ENCODE data around the gene INPP5J. TPM values are rescaled to one million over a fixed set of nuclear protein-coding genes. Genes with fewer than 3 reads are reported as not detected.

The INPP5J gene
- total RNA-seq, 3 donors from 2014 or later = 21.3 to 44.0 (median 24.1) TPM

GRCh38 chr22:31136155-31136554 is 13.4 kb downstream of the INPP5J start:
- Histone ChIP-seq H3K4me3 (no peak overlapping the region), H3K9me3 (no peaks in the 10 kb centered on the region), H3K4me1 (ENCODE audit: low read depth) (no peaks in the 10 kb centered on the region), H3K36me3 (ENCODE audit: low read depth) (no peaks in the 10 kb centered on the region)
- ATAC-seq (no peak), DNase-seq (no peak)
- TF ChIP-seq CTCF (IDR thresholded peaks at IDR 0.05) = no peak
- intact Hi-C loops (cut with DNase I, micrococcal nuclease) = no loop called here

DNA sequence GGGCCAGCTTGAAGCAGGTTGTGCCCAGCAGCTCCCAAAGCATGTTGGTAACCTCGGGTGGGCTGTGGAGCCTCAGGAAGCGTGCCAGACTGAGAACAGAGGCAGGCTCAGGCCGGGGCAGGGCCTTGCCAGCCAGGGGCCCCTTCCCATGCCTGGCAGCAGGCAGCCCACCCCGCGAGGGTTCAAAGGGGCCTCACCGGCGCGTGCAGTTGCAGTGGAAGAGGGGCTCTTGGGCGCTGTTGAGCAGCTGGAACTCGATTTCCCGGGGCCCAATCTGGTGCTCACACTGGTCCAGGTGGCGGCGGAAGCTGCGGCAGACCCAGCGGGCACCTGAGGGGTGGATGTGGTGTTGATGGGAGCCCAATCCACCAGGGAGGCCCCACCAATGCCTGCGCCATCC is 13.9 kb downstream of the INPP5J start:
- DNase-seq (no peak), ATAC-seq (no peak)
- intact Hi-C loops (cut with DNase I, micrococcal nuclease) = no loop called here

GRCh38 chr22:31137721-31138120 is 15.0 kb downstream of the INPP5J start:
- no peak for TF ChIP-seq CTCF (IDR thresholded peaks at IDR 0.05)
- ATAC-seq (no peak), DNase-seq (no peak)
- intact Hi-C loops (cut with DNase I, micrococcal nuclease) = no loop called here
- no peak overlapping the region for H3K4me3 ChIP-seq
- no peaks in the 10 kb centered on the region for H3K9me3 ChIP-seq
- H3K4me1 ChIP-seq (ENCODE audit: low read depth) = no peaks in the 10 kb centered on the region
- no peaks in the 10 kb centered on the region for H3K36me3 ChIP-seq (ENCODE audit: low read depth)

More for the DNA sequence above, 13.9 kb downstream of the INPP5J start:
- TF ChIP-seq CTCF (IDR thresholded peaks at IDR 0.05) = no peak
- Histone ChIP-seq H3K4me1 (ENCODE audit: low read depth) (no peaks in the 10 kb centered on the region), H3K4me3 (no peak overlapping the region), H3K9me3 (no peaks in the 10 kb centered on the region), H3K36me3 (ENCODE audit: low read depth) (no peaks in the 10 kb centered on the region)

DNA sequence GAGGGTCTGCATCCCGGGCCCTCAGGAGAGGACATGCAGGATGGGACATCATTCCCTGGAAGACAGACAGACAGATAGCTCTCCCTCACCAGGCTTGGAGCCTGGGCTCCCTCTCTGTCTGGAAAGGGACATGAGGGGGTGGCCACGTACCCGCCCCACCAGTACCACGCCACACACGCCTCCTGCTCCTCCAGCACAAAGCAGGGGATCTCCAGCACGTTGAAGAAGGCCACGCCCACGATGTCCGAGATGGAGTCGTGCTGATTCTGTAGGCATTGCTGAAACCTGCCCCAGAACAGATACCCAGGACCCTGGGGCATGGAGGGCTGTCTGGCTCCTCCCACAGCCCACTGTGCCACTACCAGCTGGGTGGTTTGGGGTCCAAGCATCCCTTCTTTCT is 15.4 kb downstream of the INPP5J start:
- no peak for TF ChIP-seq CTCF (IDR thresholded peaks at IDR 0.05)
- no peak for ATAC-seq
- Histone ChIP-seq H3K9me3 (no peaks in the 10 kb centered on the region), H3K36me3 (ENCODE audit: low read depth) (no peaks in the 10 kb centered on the region), H3K4me1 (ENCODE audit: low read depth) (no peaks in the 10 kb centered on the region), H3K4me3 (no peak overlapping the region)
- intact Hi-C loops (cut with DNase I, micrococcal nuclease) = no loop called here
- DNase-seq = no peak

- ATAC-seq (no peak), DNase-seq (no peak)
- TF ChIP-seq CTCF (IDR thresholded peaks at IDR 0.05) = no peak
- Histone ChIP-seq H3K4me1 (ENCODE audit: low read depth) (no peaks in the 10 kb centered on the region), H3K9me3 (no peaks in the 10 kb centered on the region), H3K36me3 (ENCODE audit: low read depth) (no peaks in the 10 kb centered on the region), H3K4me3 (no peak overlapping the region)
- intact Hi-C loops (cut with DNase I, micrococcal nuclease) = no loop called here
Measured at GRCh38 chr22:31139066-31139465, 16.3 kb downstream of the INPP5J start.

All from mucosa of descending colon (tissue), 3 donors.